Measurements from ENCODE around the gene ITGA2B.
"Not testable (repeated sequence)": the region's sequence is repeated elsewhere in the genome, so short reads cannot be mapped to it uniquely, and the experiment has no call there.

Gene ITGA2B

GRCh38 chr17:44396946-44397345, 7.5 kb upstream of the ITGA2B start:
- Histone ChIP-seq H3K4ac (ENCODE audit: low read length) (no peak overlapping the region), H2BK15ac (ENCODE audit: low read length) (no peak overlapping the region), H3K4me1 (ENCODE audit: control insufficient read depth in 2 of 2, insufficient read depth in 1 of 2, low read depth in 1 of 2, low read length in 2 of 2) (no peaks in the 10 kb centered on the region), H2BK120ac (ENCODE audit: low read depth, low read length) (no peak overlapping the region), H3K14ac (ENCODE audit: low read length) (no peak overlapping the region), H3K9ac (ENCODE audit: low read depth, low read length, poor library complexity) (no peak overlapping the region), H3K4me2 (ENCODE audit: insufficient read depth, low read length, poor library complexity, severe bottlenecking) (no peak overlapping the region), H2BK12ac (ENCODE audit: low read length) (no peak overlapping the region), H3K36me3 (replicated peaks in 1 of 2; ENCODE audit: control insufficient read depth in 2 of 2, insufficient read depth in 2 of 2, low read length in 2 of 2) (peaks cover 43 to 72% of the 10 kb centered on the region in 2 donors), H4K8ac (ENCODE audit: low read depth, low read length) (no peak overlapping the region), H3K23ac (ENCODE audit: low read depth, low read length, poor library complexity) (no peak overlapping the region), H2AFZ (ENCODE audit: low read length) (no peak overlapping the region), H3K27ac (replicated peaks; ENCODE audit: low read length) (no peak overlapping the region), H2BK5ac (ENCODE audit: low read length) (no peak overlapping the region), H3K4me3 (ENCODE audit: low read length in 2 of 2) (no peak overlapping the region), H3K27me3 (ENCODE audit: control insufficient read depth in 3 of 3, insufficient read depth in 3 of 3, low read depth in 1 of 3, low read length in 3 of 3) (no peaks in the 10 kb centered on the region), H3K9me3 (replicated peaks in 1 of 2; ENCODE audit: control insufficient read depth in 2 of 2, insufficient read depth in 1 of 2, low read depth in 1 of 2, low read length in 2 of 2) (no peaks in the 10 kb centered on the region), H2AK5ac (ENCODE audit: low read depth, low read length) (no peak overlapping the region), H3K18ac (ENCODE audit: low read length) (no peak overlapping the region), H4K91ac (ENCODE audit: low read depth, low read length, poor library complexity) (no peak overlapping the region), H3K79me1 (ENCODE audit: low read depth, low read length) (peaks cover 4% of the 10 kb centered on the region)
- no CpG with 5 or more reads among the region's 5 CpGs for WGBS, 2 donors (ENCODE audit: extremely low coverage in 2 of 2, insufficient read length in 2 of 2, insufficient replicate concordance in 1 of 2)
- no peak for DNase-seq (ENCODE audit: low spot score)

DNA sequence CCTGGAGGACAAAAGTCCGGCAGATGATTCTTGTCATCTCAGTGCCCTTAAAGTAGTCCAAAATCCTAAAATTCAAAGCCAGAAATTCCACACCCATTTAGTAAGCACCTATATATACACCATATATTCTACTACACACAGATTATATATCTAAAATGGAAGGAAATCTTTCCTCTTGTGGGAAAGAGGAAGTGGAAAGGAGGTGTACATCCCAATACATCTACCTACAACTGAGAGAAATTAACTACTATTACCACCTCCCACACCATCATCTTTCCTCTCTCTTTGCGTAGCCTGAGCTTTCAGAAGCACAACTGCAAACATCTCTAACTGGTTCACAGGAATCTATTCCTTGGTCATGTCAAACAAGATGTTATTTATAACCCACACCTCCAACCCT, 5.4 kb upstream of the ITGA2B start:
- Histone ChIP-seq H4K8ac (ENCODE audit: low read depth, low read length) (no peak overlapping the region), H3K27ac (replicated peaks; ENCODE audit: low read length) (no peak overlapping the region), H3K9me3 (replicated peaks in 1 of 2; ENCODE audit: control insufficient read depth in 2 of 2, insufficient read depth in 1 of 2, low read depth in 1 of 2, low read length in 2 of 2) (no peaks in the 10 kb centered on the region), H2BK12ac (ENCODE audit: low read length) (no peak overlapping the region), H2BK5ac (ENCODE audit: low read length) (no peak overlapping the region), H3K23ac (ENCODE audit: low read depth, low read length, poor library complexity) (no peak overlapping the region), H2AK5ac (ENCODE audit: low read depth, low read length) (no peak overlapping the region), H2AFZ (ENCODE audit: low read length) (no peak overlapping the region), H3K4me2 (ENCODE audit: insufficient read depth, low read length, poor library complexity, severe bottlenecking) (no peak overlapping the region), H3K14ac (ENCODE audit: low read length) (no peak overlapping the region), H2BK15ac (ENCODE audit: low read length) (no peak overlapping the region), H4K91ac (ENCODE audit: low read depth, low read length, poor library complexity) (no peak overlapping the region), H3K79me1 (ENCODE audit: low read depth, low read length) (peaks cover 4% of the 10 kb centered on the region), H3K4ac (ENCODE audit: low read length) (no peak overlapping the region), H3K9ac (ENCODE audit: low read depth, low read length, poor library complexity) (no peak overlapping the region), H3K4me1 (ENCODE audit: control insufficient read depth in 2 of 2, insufficient read depth in 1 of 2, low read depth in 1 of 2, low read length in 2 of 2) (no peaks in the 10 kb centered on the region), H3K36me3 (replicated peaks in 1 of 2; ENCODE audit: control insufficient read depth in 2 of 2, insufficient read depth in 2 of 2, low read length in 2 of 2) (peaks cover 27 to 53% of the 10 kb centered on the region in 2 donors), H2BK120ac (ENCODE audit: low read depth, low read length) (no peak overlapping the region), H3K18ac (ENCODE audit: low read length) (no peak overlapping the region), H3K27me3 (ENCODE audit: control insufficient read depth in 3 of 3, insufficient read depth in 3 of 3, low read depth in 1 of 3, low read length in 3 of 3) (no peaks in the 10 kb centered on the region), H3K4me3 (ENCODE audit: low read length in 2 of 2) (no peak overlapping the region)
- DNase-seq (ENCODE audit: low spot score), result no peak
- no CpG with 5 or more reads among the region's 2 CpGs for WGBS, 2 donors (ENCODE audit: extremely low coverage in 2 of 2, insufficient read length in 2 of 2, insufficient replicate concordance in 1 of 2)

GRCh38 chr17:44394112-44394511, 4.7 kb upstream of the ITGA2B start:
- not testable (repeated sequence) for H3K9ac ChIP-seq (ENCODE audit: low read depth, low read length, poor library complexity); H2BK15ac ChIP-seq (ENCODE audit: low read length); H4K8ac ChIP-seq (ENCODE audit: low read depth, low read length); H2BK5ac ChIP-seq (ENCODE audit: low read length); H3K27me3 ChIP-seq (ENCODE audit: control insufficient read depth in 3 of 3, insufficient read depth in 3 of 3, low read depth in 1 of 3, low read length in 3 of 3); H2BK120ac ChIP-seq (ENCODE audit: low read depth, low read length); H3K9me3 ChIP-seq (replicated peaks in 1 of 2; ENCODE audit: control insufficient read depth in 2 of 2, insufficient read depth in 1 of 2, low read depth in 1 of 2, low read length in 2 of 2); H3K18ac ChIP-seq (ENCODE audit: low read length); H3K4ac ChIP-seq (ENCODE audit: low read length); H4K91ac ChIP-seq (ENCODE audit: low read depth, low read length, poor library complexity); DNase-seq (ENCODE audit: low spot score); H3K4me1 ChIP-seq (ENCODE audit: control insufficient read depth in 2 of 2, insufficient read depth in 1 of 2, low read depth in 1 of 2, low read length in 2 of 2); H3K79me1 ChIP-seq (ENCODE audit: low read depth, low read length); H2BK12ac ChIP-seq (ENCODE audit: low read length); H3K14ac ChIP-seq (ENCODE audit: low read length); H3K27ac ChIP-seq (replicated peaks; ENCODE audit: low read length); H3K4me2 ChIP-seq (ENCODE audit: insufficient read depth, low read length, poor library complexity, severe bottlenecking); H3K4me3 ChIP-seq (ENCODE audit: low read length in 2 of 2); H2AK5ac ChIP-seq (ENCODE audit: low read depth, low read length); H3K23ac ChIP-seq (ENCODE audit: low read depth, low read length, poor library complexity); H2AFZ ChIP-seq (ENCODE audit: low read length)
- H3K36me3 ChIP-seq (replicated peaks in 1 of 2; ENCODE audit: control insufficient read depth in 2 of 2, insufficient read depth in 2 of 2, low read length in 2 of 2), result peaks cover 21 to 46% of the 10 kb centered on the region in 2 donors
- no CpG with 5 or more reads among the region's 9 CpGs for WGBS, 2 donors (ENCODE audit: extremely low coverage in 2 of 2, insufficient read length in 2 of 2, insufficient replicate concordance in 1 of 2)

DNA sequence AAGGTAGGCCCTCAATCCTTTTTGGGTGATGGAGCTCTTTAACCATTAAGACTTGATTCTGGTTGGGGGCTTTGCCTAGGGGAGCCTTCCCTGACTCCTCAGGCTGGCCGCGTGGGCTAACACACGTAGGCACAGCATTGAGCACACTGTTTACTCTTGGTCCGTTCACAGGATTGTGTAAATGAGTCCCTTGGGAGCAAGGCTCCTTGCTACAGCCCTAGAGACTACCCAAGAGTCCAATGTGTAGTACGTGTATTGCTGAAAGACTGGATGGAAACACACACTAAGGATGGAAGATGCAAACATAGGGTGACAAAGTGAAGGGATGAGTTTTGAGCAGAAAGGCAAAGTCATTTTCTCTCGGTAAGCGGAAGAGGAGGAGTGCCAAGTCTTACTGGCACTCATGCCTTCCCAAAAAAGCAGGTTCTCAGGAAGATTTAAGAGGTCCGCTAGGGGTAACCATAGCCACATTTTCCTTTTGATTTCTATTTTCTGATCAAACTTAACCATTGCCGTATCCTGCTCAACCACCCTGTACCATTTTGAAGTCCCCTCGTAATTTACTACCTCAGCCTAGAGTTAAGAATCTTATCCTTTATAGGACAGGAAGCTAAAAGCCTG, 911 bp upstream of the ITGA2B start:
- no peak overlapping the region for H4K91ac ChIP-seq (ENCODE audit: low read depth, low read length, poor library complexity)
- H3K18ac ChIP-seq (ENCODE audit: low read length), result no peak overlapping the region
- H2AFZ ChIP-seq (ENCODE audit: low read length), result no peak overlapping the region
- no peaks in the 10 kb centered on the region for H3K79me1 ChIP-seq (ENCODE audit: low read depth, low read length)
- H3K4me3 ChIP-seq (ENCODE audit: low read length in 2 of 2), result no peak overlapping the region
- H3K4me2 ChIP-seq (ENCODE audit: insufficient read depth, low read length, poor library complexity, severe bottlenecking), result no peak overlapping the region
- no peak overlapping the region for H3K14ac ChIP-seq (ENCODE audit: low read length)
- H3K23ac ChIP-seq (ENCODE audit: low read depth, low read length, poor library complexity), result no peak overlapping the region
- no peaks in the 10 kb centered on the region for H3K9me3 ChIP-seq (replicated peaks in 1 of 2; ENCODE audit: control insufficient read depth in 2 of 2, insufficient read depth in 1 of 2, low read depth in 1 of 2, low read length in 2 of 2)
- H3K4ac ChIP-seq (ENCODE audit: low read length), result no peak overlapping the region
- peaks cover 0 to 11% (median 2%) of the 10 kb centered on the region in 3 experiments for H3K27me3 ChIP-seq (ENCODE audit: control insufficient read depth in 3 of 3, insufficient read depth in 3 of 3, low read depth in 1 of 3, low read length in 3 of 3)
- H2BK15ac ChIP-seq (ENCODE audit: low read length), result no peak overlapping the region
- H3K9ac ChIP-seq (ENCODE audit: low read depth, low read length, poor library complexity), result no peak overlapping the region
- WGBS, 2 donors (ENCODE audit: extremely low coverage in 2 of 2, insufficient read length in 2 of 2, insufficient replicate concordance in 1 of 2), result no CpG with 5 or more reads among the region's 10 CpGs
- no peak overlapping the region for H4K8ac ChIP-seq (ENCODE audit: low read depth, low read length)
- no peak overlapping the region for H2AK5ac ChIP-seq (ENCODE audit: low read depth, low read length)
- no peak overlapping the region for H2BK5ac ChIP-seq (ENCODE audit: low read length)
- no peak for DNase-seq (ENCODE audit: low spot score)
- H3K27ac ChIP-seq (replicated peaks; ENCODE audit: low read length), result no peak overlapping the region
- H2BK12ac ChIP-seq (ENCODE audit: low read length), result no peak overlapping the region
- no peak overlapping the region for H2BK120ac ChIP-seq (ENCODE audit: low read depth, low read length)
- peaks cover 6% of the 10 kb centered on the region in 2 donors for H3K4me1 ChIP-seq (ENCODE audit: control insufficient read depth in 2 of 2, insufficient read depth in 1 of 2, low read depth in 1 of 2, low read length in 2 of 2)
- peaks cover 0 to 8% of the 10 kb centered on the region in 2 donors for H3K36me3 ChIP-seq (replicated peaks in 1 of 2; ENCODE audit: control insufficient read depth in 2 of 2, insufficient read depth in 2 of 2, low read length in 2 of 2)

Data from neuronal stem cell (in vitro differentiated cells).